Measurements from ENCODE around the gene UNC13C.

Gene UNC13C

DNA sequence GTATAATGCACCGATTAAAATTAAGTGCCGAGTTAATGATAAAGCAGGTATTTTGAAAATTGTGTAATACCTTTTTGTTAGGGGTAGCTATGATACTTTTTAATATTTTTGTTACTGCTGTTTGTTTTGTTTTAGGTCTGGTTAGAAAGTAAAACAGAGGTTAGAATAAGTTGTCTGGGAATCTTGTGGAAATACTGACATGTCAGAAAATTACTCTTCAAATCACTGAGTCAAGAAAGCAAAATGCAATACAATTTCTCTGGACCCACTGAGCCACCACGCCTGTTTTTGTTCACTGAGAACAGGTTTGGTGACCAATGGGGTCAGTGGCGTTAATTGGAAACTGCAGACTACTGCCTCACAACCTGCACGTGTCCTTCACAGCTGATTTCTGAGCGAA is 601.6 kb downstream of the UNC13C start:
- POLR2A ChIA-PET: no interaction called here
- Histone ChIP-seq H3K4me3 (ENCODE audit: low read depth, low read length) (no peak overlapping the region), H3K9me3 (ENCODE audit: control insufficient read depth, insufficient read depth, low read depth, low read length) (no peaks in the 10 kb centered on the region), H3K27ac (ENCODE audit: extremely low read depth, low read depth, low read length) (no peak overlapping the region), H3K4me1 (ENCODE audit: control insufficient read depth, insufficient read depth, low read length) (no peaks in the 10 kb centered on the region), H3K36me3 (ENCODE audit: control insufficient read depth in 2 of 2, insufficient read depth in 1 of 2, low read length in 2 of 2) (no peaks in the 10 kb centered on the region)
- CTCF ChIA-PET: no interaction called here
- TF ChIP-seq ZNF354C (tag by site-specific recombination; IDR thresholded peaks at IDR 0.05; ENCODE audit: borderline replicate concordance, low read depth): no peak
- TF ChIP-seq ZNF23 (tag by site-specific recombination; IDR thresholded peaks at IDR 0.05; ENCODE audit: borderline replicate concordance): no peak
- TF ChIP-seq ZNF16 (tag by site-specific recombination; IDR thresholded peaks at IDR 0.05; ENCODE audit: low read depth): no peak
- TF ChIP-seq ZNF266 (tag by site-specific recombination; IDR thresholded peaks at IDR 0.05; ENCODE audit: low read depth): no peak
- TF ChIP-seq ZNF175 (tag by site-specific recombination; IDR thresholded peaks at IDR 0.05): no peak
- TF ChIP-seq ZNF138 (tag by site-specific recombination; IDR thresholded peaks at IDR 0.05; ENCODE audit: borderline replicate concordance): no peak
- no peak for TF ChIP-seq WT1 (tag by site-specific recombination; IDR thresholded peaks at IDR 0.05)
- TF ChIP-seq ZNF843 (tag by site-specific recombination; IDR thresholded peaks at IDR 0.05): no peak
- no peak for TF ChIP-seq ZNF174 (tag by site-specific recombination; IDR thresholded peaks at IDR 0.05)
- no peak for TF ChIP-seq ZNF704 (tag by site-specific recombination; IDR thresholded peaks at IDR 0.05)
- no peak for TF ChIP-seq ZBTB17 (tag by site-specific recombination; IDR thresholded peaks at IDR 0.05)
- TF ChIP-seq, protein P1, sequence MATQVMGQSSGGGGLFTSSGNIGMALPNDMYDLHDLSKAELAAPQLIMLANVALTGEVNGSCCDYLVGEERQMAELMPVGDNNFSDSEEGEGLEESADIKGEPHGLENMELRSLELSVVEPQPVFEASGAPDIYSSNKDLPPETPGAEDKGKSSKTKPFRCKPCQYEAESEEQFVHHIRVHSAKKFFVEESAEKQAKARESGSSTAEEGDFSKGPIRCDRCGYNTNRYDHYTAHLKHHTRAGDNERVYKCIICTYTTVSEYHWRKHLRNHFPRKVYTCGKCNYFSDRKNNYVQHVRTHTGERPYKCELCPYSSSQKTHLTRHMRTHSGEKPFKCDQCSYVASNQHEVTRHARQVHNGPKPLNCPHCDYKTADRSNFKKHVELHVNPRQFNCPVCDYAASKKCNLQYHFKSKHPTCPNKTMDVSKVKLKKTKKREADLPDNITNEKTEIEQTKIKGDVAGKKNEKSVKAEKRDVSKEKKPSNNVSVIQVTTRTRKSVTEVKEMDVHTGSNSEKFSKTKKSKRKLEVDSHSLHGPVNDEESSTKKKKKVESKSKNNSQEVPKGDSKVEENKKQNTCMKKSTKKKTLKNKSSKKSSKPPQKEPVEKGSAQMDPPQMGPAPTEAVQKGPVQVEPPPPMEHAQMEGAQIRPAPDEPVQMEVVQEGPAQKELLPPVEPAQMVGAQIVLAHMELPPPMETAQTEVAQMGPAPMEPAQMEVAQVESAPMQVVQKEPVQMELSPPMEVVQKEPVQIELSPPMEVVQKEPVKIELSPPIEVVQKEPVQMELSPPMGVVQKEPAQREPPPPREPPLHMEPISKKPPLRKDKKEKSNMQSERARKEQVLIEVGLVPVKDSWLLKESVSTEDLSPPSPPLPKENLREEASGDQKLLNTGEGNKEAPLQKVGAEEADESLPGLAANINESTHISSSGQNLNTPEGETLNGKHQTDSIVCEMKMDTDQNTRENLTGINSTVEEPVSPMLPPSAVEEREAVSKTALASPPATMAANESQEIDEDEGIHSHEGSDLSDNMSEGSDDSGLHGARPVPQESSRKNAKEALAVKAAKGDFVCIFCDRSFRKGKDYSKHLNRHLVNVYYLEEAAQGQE (tag by site-specific recombination; IDR thresholded peaks at IDR 0.05): no peak
- no peak for TF ChIP-seq ZNF76 (tag by site-specific recombination; IDR thresholded peaks at IDR 0.05; ENCODE audit: borderline replicate concordance, low read depth)
- no peak for TF ChIP-seq ZNF280C (tag by site-specific recombination; IDR thresholded peaks at IDR 0.05)
- TF ChIP-seq, protein P2, sequence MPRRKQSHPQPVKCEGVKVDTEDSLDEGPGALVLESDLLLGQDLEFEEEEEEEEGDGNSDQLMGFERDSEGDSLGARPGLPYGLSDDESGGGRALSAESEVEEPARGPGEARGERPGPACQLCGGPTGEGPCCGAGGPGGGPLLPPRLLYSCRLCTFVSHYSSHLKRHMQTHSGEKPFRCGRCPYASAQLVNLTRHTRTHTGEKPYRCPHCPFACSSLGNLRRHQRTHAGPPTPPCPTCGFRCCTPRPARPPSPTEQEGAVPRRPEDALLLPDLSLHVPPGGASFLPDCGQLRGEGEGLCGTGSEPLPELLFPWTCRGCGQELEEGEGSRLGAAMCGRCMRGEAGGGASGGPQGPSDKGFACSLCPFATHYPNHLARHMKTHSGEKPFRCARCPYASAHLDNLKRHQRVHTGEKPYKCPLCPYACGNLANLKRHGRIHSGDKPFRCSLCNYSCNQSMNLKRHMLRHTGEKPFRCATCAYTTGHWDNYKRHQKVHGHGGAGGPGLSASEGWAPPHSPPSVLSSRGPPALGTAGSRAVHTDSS (tag by site-specific recombination; IDR thresholded peaks at IDR 0.05): no peak
- TF ChIP-seq ZFP69B (tag by site-specific recombination; IDR thresholded peaks at IDR 0.05): no peak
- TF ChIP-seq, protein P3, sequence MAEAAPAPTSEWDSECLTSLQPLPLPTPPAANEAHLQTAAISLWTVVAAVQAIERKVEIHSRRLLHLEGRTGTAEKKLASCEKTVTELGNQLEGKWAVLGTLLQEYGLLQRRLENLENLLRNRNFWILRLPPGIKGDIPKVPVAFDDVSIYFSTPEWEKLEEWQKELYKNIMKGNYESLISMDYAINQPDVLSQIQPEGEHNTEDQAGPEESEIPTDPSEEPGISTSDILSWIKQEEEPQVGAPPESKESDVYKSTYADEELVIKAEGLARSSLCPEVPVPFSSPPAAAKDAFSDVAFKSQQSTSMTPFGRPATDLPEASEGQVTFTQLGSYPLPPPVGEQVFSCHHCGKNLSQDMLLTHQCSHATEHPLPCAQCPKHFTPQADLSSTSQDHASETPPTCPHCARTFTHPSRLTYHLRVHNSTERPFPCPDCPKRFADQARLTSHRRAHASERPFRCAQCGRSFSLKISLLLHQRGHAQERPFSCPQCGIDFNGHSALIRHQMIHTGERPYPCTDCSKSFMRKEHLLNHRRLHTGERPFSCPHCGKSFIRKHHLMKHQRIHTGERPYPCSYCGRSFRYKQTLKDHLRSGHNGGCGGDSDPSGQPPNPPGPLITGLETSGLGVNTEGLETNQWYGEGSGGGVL (tag by site-specific recombination; IDR thresholded peaks at IDR 0.05): no peak
- no peak for TF ChIP-seq ZIC2 (tag by site-specific recombination; IDR thresholded peaks at IDR 0.05)

All from HEK293 (cell line).